ENCODE data around the gene ST3GAL3.

DNA sequence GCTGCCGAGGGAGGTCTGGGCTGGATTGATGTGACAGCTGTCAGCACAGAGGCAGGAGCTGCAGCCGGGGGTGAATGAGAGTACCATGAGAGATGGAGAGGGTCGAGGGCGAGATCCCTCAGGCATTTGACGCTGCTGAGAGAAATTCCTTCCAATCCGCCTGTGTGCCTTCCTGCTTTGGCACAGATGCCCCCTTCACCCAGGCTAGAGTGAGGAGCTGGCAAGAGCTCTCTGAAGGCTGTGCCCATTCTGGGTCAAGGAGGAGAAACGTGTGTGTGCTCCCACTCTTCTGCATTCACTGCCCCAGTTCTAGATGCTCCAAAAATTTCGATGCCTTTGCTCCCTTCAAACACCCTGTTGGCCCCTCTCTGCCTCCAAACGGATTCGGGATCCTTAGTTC is 231.0 kb downstream of the ST3GAL3 start:
- TF ChIP-seq POLR2AphosphoS5 (IDR thresholded peaks at IDR 0.05; ENCODE audit: insufficient read depth in 1 of 2, low read depth in 1 of 2): no peak
- TF ChIP-seq, protein P1, sequence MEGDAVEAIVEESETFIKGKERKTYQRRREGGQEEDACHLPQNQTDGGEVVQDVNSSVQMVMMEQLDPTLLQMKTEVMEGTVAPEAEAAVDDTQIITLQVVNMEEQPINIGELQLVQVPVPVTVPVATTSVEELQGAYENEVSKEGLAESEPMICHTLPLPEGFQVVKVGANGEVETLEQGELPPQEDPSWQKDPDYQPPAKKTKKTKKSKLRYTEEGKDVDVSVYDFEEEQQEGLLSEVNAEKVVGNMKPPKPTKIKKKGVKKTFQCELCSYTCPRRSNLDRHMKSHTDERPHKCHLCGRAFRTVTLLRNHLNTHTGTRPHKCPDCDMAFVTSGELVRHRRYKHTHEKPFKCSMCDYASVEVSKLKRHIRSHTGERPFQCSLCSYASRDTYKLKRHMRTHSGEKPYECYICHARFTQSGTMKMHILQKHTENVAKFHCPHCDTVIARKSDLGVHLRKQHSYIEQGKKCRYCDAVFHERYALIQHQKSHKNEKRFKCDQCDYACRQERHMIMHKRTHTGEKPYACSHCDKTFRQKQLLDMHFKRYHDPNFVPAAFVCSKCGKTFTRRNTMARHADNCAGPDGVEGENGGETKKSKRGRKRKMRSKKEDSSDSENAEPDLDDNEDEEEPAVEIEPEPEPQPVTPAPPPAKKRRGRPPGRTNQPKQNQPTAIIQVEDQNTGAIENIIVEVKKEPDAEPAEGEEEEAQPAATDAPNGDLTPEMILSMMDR (IDR thresholded peaks at IDR 0.05): no peak
- TF ChIP-seq POLR2A (IDR thresholded peaks at IDR 0.05): no peak

Data from vagina (tissue), 2 donors.